Measurements from ENCODE around the gene HOXB5. TPM values are rescaled to one million over a fixed set of nuclear protein-coding genes. Genes with fewer than 3 reads are reported as not detected.
A peak's percentile ranks its signal among the peaks of the same experiment; 100 is the strongest.

Gene HOXB5
- total RNA-seq, 1 donor from 2014 or later: 3.9 TPM

DNA sequence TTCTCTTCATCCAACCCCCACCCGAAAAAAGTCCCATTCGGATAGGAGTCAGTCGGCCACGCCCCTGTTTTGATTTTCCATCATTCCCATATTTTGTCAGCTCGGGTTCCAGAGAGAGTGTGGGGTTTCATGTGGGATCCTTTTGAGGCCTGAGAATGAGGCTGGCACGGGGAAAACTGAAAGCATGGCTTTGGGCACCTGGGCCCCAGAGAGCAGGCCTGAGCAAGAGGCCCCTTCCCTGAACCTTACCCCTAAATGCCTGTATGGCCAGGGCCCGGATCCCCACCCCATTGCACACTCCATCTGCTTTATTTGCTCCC, 10.9 kb downstream of the HOXB5 start:
- Histone ChIP-seq H3K27me3 (ENCODE audit: low read depth) (peaks cover 88% of the 10 kb centered on the region), H3K4me1 (peaks cover 49% of the 10 kb centered on the region), H3K27ac (peak overlapping the region; percentile 92), H3K9me3 (no peaks in the 10 kb centered on the region), H3K36me3 (no peaks in the 10 kb centered on the region), H3K4me3 (peak overlapping the region; percentile 62)
- ATAC-seq (no peak), DNase-seq (no peak)
- no peak for TF ChIP-seq CTCF (IDR thresholded peaks at IDR 0.05)
- intact Hi-C loops (cut with DNase I): no loop called here

DNA sequence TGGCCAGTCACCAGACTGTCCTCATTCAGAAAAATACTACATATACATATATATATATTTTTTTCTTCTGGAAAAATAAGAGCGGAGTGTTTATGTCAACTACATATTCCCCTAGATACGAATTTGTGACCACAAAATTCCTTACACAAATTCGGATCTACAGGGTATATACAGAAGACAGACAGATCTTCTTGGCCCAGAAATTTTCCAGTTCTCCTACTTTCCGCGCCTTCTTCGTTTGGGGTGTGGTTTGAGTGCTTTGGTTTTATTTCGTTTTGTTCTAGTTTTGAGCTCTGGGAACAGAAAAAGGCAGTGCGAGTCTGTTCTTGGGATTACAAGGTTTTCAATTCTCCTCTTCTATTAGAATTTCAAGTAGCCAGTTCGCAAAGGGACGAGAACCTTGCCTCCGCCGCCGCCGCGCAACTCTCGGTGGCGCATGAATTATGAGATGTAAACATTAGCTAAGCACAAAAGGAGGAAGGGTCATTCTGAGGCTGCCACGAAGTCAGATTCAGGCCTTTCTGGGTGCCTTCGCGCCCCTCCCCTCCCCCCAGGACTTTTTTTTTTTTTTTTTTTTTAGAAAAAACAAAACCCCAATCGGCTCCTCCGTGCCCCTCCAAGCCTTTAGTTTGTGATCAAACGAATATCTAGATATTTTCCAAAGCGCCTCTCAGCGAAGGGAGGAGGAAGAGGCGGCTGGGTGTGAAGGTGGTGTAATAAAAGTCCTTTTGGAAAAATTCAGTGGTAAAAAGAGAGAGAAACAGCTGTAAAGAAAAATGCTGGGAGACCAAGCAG, 13.6 kb downstream of the HOXB5 start:
- Histone ChIP-seq H3K4me3 (peak overlapping the region; percentile 62), H3K27me3 (ENCODE audit: low read depth) (peaks cover 88% of the 10 kb centered on the region), H3K27ac (peak overlapping the region; percentile 92), H3K4me1 (peaks cover 38% of the 10 kb centered on the region), H3K9me3 (no peaks in the 10 kb centered on the region), H3K36me3 (no peaks in the 10 kb centered on the region)
- DNase-seq (no peak), ATAC-seq (no peak)
- intact Hi-C loops (cut with DNase I): no loop called here
- no peak for TF ChIP-seq CTCF (IDR thresholded peaks at IDR 0.05)

DNA sequence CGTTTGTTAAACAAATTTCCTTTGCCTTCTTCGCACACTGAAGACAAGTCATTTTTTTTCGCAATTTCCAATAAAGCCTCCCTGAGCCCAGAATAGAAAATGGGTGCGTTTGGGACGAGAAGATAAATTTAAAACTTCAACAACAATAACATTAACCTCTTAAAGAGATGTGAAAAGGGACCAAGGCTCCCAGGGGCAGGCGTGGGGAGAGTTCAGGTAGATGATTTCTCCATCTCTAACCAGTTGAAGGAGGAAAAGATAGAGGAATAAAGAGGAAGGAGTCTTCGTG, 14.2 kb downstream of the HOXB5 start:
- TF ChIP-seq CTCF (IDR thresholded peaks at IDR 0.05): no peak
- DNase-seq (no peak), ATAC-seq (no peak)
- Histone ChIP-seq H3K4me3 (peak overlapping the region; percentile 62), H3K4me1 (peaks cover 33% of the 10 kb centered on the region), H3K9me3 (no peaks in the 10 kb centered on the region), H3K27me3 (ENCODE audit: low read depth) (peaks cover 90% of the 10 kb centered on the region), H3K27ac (peak overlapping the region; percentile 92), H3K36me3 (no peaks in the 10 kb centered on the region)
- intact Hi-C loops (cut with DNase I): no loop called here

DNA sequence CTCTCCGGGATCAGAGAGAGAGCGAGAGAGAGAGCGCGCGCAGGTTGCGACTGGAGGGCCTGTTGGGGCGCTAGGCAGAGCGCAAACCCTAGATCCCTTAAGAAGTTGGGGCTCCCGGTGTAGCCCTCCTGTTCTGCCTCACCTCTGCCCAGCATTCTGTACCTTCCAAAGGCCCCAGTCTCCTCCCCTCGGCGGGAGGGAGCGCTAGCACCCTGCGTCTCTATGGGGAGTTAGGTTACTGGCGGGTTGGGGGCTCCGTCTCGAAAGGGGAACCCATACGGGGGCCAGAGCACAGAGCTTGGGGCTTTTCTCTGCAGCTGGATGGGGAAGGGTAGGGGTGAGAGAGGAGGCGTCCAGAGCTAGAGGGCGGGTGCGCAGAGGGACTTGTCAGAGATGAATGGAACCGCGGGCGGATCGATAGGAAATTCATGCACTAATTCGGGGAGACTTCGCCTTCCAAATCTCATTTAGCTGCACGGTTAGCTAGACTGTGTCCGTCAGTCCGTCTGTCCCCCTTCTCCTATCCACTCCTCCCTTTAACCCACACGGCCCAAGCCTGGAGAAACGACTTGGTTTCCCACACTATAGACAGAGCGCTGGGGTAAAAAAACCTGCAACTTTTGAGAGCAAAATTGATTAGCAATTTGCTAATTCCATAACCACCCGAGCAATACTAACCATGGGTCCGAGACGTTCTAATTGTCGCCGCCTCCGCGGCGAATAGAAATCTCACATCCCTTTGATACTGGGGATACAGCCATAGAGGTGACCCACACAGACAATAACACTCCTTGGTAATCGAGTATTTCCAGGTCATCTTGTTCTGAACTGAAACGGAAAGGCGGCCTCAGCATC, 14.7 kb downstream of the HOXB5 start:
- intact Hi-C loops (cut with DNase I): no loop called here
- Histone ChIP-seq H3K27me3 (ENCODE audit: low read depth) (peaks cover 90% of the 10 kb centered on the region), H3K9me3 (no peaks in the 10 kb centered on the region), H3K4me3 (peak overlapping the region; percentile 62), H3K36me3 (no peaks in the 10 kb centered on the region), H3K27ac (peak overlapping the region; percentile 92), H3K4me1 (peaks cover 29% of the 10 kb centered on the region)
- TF ChIP-seq CTCF (IDR thresholded peaks at IDR 0.05): no peak
- DNase-seq (no peak), ATAC-seq (peak; percentile 4 to 20)

GRCh38 chr17:48577946-48578615, 15.5 kb downstream of the HOXB5 start, which contains the start of gene HOXB4:
TSS of gene HOXB4 (minus strand) at chr17:48578350. CDS start at chr17:48578319, 31 bp downstream.
- DNase-seq: peak; percentile 73
- Histone ChIP-seq H3K4me1 (peaks cover 29% of the 10 kb centered on the region), H3K27me3 (ENCODE audit: low read depth) (peaks cover 90% of the 10 kb centered on the region), H3K9me3 (no peaks in the 10 kb centered on the region), H3K4me3 (peak within 1 kb of the TSS; percentile 62), H3K36me3 (no peaks in the 10 kb centered on the region), H3K27ac (peak within 1 kb of the TSS; percentile 92)
- peak; percentile 28 to 67 for ATAC-seq
- TF ChIP-seq CTCF (IDR thresholded peaks at IDR 0.05): no peak
- intact Hi-C loops (cut with DNase I): no loop called here
